NCI-H82 (cell line): ENCODE measurements around the gene TTC39C.
"Not testable (repeated sequence)": the region's sequence is repeated elsewhere in the genome, so short reads cannot be mapped to it uniquely, and the experiment has no call there.

Experiments
- DNase-seq: peaks from one replicate; lab custom pipeline; 2025; lab: John Stamatoyannopoulos, UW

The TTC39C gene

GRCh38 chr18:24138409-24138788, 123.8 kb downstream of the TTC39C start:
- DNase-seq: no peak

- peak; percentile 85 for DNase-seq
These were observed 124.4 kb downstream of the TTC39C start, which contains the start of gene CABYR for GRCh38 chr18:24138789-24139616. TSS of gene CABYR (plus strand) at chr18:24139062. CDS start at chr18:24143115, 4,053 bp downstream.

GRCh38 chr18:24140697-24141096, 126.1 kb downstream of the TTC39C start:
- no peak for DNase-seq

GRCh38 chr18:24142376-24142775, 127.8 kb downstream of the TTC39C start:
- DNase-seq: no peak

GRCh38 chr18:24149591-24149990, 135.0 kb downstream of the TTC39C start:
- not testable (repeated sequence) for DNase-seq

GRCh38 chr18:24153397-24153796, 138.8 kb downstream of the TTC39C start:
- DNase-seq: no peak

- DNase-seq: no peak
These were observed 143.3 kb downstream of the TTC39C start for GRCh38 chr18:24157855-24158254.

- DNase-seq: no peak
These were observed 145.5 kb downstream of the TTC39C start for GRCh38 chr18:24160086-24160485.

- DNase-seq: no peak
These were observed 146.8 kb downstream of the TTC39C start for GRCh38 chr18:24161304-24161703.

GRCh38 chr18:24168496-24168895, 153.9 kb downstream of the TTC39C start:
- DNase-seq: no peak

- DNase-seq: no peak
These were observed 155.8 kb downstream of the TTC39C start for GRCh38 chr18:24170360-24170759.

GRCh38 chr18:24173997-24174396, 159.4 kb downstream of the TTC39C start:
- no peak for DNase-seq

GRCh38 chr18:24176727-24177416, 162.3 kb downstream of the TTC39C start:
- DNase-seq: peak; percentile 82

- no peak for DNase-seq
These were observed 163.1 kb downstream of the TTC39C start for GRCh38 chr18:24177499-24178133.

GRCh38 chr18:24180048-24180447, 165.5 kb downstream of the TTC39C start:
- DNase-seq: no peak

GRCh38 chr18:24181806-24182205, 167.3 kb downstream of the TTC39C start:
- no peak for DNase-seq
